HG02763 (cell line): ENCODE data around the gene TSHZ3.

Source experiments
- ATAC-seq: cut with Tn5 transposase; IDR thresholded peaks from one replicate; pipeline ENCODE4 v1.9.1; 2021; ENCODE audit warnings: mild to moderate bottlenecking, moderate library complexity; ENCODE audit not compliant: unreplicated experiment

Gene TSHZ3

DNA sequence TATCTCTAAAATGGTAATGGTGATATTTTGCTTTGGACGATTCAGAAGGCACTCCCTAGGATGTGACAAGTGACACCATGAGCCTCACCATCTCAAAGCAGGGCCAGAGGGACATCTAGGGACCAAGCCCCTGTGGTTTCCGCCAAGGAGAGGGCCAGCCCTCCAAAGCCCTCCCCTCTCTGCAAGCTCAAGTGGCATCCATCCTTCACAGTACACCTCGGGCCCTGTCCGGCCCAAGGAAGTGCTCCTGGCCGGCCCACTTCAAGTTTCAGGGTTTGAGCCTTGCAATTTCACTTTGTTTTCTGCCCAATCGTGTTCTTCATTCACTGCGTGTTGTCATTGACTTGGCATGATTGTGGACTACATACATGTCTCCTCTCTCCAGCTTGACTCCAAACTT lies 82.5 kb downstream of the TSHZ3 start:
- no peak for ATAC-seq

DNA sequence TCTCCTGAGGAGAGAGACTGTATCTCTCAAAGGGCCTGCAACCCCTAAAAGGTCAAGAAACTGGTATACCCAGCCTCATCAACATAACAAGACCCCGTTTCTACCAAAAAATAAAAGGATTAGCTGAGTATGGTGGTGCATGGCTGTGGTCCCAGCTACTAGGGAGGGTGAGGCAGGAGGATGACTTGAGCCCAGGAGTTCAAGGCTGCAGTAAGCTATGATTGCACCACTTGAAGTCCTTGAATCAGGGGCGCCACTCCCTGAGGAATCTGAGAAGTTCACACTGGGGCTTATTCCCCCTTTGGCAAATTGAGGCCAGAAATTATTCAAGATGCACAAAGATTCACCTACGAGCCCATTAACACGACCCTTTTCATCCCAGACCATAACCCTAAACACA lies 83.0 kb downstream of the TSHZ3 start:
- no peak for ATAC-seq

DNA sequence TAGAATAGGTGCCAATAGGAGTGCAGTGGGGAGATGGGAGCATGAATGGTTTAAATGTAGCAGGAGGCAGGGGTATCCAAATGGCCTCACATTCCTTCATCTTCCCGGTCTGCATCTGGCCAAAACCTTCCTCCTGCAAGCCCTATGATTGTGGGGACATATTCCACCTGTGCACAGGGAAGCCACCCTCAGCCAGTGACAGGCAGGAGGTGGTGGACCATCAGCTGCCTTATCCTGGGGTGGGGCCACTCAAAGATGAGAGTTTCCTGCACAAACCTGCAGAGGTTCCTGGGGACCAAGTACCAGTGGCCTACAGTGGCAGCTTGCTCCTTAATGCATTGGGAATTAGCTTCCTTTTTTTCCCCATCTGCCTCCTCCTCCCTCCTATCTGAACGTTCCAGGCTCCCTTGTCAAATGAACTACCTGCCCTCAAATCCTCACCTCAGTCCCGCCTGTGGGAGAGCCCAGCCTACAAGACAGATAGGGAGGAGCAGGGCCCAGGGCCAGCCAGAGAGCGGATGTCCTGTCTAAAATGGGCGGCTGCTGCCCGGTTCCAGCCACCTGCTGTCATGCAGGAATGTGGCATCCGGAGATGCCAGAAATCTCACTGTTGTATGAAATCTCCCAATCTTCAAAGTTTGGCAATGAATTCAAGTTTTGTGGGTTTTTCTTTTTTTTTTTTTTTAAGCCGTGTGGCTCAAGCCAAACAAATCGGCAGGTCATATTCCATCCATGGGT lies 85.0 kb downstream of the TSHZ3 start:
- ATAC-seq = no peak

DNA sequence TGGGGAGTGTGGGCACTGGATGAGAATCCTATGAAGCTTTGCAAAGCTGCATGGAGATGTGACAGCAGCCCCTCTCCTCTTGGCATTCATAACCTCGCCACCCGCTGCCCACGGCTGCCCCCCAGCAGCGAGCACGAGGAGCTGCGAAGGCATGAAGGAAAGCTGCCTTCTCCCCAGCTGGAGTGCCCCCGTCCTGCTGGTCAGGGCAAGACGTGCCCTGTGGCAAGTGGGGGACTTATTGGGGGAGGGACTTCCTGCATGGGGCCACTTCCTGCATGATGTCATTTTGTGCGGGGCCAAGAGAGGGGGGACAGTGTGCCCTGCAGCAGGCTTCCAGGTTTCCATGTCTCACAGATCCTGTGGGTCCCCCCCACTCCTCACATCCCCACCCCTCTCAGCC lies 85.9 kb downstream of the TSHZ3 start:
- ATAC-seq = no peak

- ATAC-seq = no peak
Measured at GRCh38 chr19:31262725-31263191, 86.5 kb downstream of the TSHZ3 start.

- no peak for ATAC-seq
Measured at GRCh38 chr19:31261603-31262212, 87.5 kb downstream of the TSHZ3 start.

DNA sequence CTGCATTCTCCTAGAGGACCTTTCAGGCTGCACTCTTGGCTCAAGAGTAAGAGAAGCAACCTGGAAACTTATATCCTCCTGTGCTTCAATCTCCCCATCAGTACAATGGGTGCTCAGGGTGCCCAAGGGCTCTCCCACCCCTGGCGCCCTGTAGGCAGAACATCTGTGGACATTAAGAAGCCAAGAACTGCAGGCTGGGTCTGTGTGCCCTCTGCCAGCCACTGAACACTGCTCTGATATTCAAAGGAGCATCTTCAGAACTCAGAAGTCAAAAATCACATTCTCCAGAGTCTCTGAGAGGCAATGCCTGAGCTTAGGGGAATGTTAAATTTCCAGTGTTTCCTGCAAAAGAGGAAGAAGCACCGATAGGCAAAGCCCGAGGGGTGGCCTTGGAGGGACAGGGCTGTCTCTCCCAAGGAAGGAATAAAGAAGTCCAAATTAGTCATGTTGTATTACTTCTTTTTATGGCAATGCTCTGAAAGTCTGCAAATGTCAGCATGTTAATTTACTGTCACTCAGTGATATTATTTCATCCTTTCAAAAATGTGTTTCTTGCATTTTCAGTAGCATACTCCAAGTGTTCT lies 88.1 kb downstream of the TSHZ3 start:
- ATAC-seq = no peak

DNA sequence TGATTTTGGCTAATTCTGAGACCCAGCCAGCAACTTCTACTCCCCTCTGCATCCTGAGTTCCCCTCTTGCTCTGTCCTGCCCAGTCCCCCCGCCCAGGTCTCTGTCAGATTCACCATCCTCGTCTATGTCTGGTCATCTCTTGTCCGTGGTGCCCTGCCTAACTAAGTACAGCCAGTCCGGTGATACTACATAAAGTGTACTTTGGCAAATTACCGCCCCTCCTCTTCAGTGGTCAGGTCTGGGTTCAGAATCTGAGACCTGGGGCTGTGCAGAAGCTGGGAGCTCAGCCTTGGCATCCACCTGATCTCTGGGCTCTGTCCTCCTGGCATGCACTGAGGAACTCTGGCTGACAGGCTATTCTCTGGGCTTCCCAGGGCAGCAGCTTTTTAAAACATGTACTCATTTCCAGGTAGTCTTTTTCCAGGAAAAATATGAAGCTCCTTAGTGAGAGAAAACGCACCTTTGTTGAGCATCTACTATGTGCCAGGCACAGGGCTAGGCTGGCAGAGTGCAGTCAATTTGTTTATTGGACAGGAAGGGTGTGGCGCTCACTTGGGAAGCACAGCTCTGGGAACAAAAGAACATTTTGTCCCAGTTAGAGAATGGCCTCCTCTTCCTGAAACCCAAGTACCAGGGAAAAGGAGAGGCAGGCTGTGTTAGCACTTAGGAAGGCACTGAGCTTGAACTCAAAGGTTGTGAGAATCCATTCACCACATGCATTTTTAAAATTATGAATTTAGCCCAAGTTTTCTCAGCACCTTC lies 88.9 kb downstream of the TSHZ3 start:
- ATAC-seq = no peak

DNA sequence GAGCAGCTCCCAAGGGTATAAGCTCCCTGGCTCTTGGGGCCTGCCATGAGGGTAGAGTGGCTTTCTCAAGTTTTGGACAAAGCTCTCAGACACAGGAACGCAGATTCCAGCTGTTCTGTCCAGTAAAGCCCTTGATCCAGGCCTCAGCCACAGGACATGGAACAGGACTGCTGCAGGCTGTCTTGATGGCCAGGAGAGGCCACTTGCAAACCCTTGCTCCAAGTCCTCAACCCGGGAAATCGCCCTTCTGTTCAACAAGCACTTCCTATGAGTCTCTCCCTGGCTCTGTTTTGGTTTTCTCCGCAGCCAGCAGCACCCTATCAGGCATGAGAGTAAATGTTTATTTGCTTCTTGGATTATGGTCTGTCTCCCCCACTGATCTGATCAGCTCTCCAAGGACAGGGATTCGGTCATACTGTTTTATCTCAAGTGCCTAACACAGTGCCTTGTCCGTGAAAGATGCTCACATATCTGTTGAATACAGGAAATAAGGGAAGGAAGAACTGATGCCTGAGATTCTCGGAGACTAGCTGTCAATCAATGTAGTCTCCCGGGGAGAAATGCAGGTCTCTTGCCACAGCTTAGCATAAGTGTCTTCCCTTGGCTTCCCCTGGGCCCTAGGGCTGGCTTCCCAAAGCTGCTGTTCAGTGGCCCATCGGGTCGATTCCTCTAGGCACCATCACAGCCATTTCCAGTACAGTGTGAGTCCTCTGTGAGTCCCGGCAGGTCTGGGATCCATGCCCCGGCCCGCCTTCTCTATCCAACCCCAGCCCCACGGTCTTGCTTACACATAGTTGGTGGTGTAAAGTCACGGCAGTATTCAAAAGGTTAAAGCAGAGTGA lies 90.8 kb downstream of the TSHZ3 start:
- ATAC-seq = no peak

DNA sequence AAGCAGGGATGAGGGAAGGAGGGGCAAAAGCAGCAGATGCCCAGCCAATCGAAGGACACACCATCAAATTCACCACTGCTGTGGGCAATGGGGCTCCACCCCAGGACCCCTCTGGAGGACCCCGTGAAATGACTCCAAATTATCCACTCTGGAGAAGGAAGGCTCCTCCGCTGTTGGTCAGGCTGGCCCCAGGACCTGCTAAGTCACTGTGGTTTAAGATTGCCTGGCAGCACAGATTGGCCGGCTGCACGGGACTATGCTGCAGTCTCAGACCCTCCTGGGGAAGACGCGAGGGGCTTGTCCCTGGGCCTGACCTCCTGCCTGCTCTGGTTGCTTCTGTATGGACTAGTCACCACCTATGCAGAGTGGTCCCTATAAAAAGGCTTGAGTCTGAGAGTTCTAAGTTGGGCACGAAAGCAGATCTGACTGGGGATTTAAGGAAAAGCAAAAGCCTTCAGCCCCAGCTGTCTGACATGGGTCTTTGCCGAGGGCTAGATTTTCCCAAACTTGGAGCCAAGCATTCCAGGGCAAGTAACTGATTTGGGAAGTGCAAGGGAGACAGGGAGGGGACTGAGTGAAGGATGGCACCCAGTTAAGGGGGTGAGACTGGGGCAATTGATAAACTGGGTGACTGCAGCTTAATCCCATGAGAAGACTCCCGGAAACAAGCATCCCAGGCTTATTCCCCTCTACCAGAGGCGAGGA lies 91.7 kb downstream of the TSHZ3 start:
- ATAC-seq = no peak

GRCh38 chr19:31257025-31257424 lies 92.2 kb downstream of the TSHZ3 start:
- ATAC-seq = no peak

- no peak for ATAC-seq
Measured at GRCh38 chr19:31256593-31256960, 92.7 kb downstream of the TSHZ3 start.

DNA sequence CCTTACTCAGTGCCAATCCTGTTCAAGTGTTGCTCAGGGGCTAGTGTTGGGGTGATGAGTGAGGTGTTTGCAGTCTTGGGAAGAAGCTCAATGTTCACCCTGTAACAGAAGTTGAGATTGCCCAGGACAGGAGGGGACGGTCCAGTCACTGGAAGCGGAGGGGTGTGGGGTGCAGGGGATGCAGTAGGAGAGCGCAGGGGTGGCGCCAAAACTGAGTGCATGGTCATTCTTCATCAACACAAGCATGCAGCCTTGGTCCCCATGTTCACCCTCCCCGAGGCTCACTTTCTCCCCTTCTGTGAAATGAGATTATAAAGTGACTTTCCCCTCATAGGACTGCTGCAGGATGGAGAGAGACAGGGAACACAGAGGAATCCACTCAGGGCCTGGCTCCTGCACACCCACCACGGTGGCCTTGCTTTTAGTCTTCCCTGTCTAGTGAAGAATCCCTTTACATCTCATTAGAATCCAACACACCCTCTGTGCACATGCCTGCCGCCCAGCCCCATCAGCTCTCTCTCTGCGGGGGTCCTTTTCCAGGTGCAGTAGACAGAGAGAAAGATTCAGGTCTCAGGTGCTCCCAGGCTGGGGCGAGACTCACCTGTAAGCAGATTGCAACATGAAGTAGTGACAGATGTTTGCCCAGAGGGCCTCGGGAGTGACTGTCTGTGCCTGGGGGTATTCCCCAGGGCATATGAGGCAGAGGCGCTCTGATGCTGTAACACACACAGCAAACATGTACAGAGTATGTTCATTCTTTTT lies 93.2 kb downstream of the TSHZ3 start:
- no peak for ATAC-seq

GRCh38 chr19:31255174-31255799 lies 93.9 kb downstream of the TSHZ3 start:
- ATAC-seq = no peak

- ATAC-seq = no peak
Measured at GRCh38 chr19:31254611-31255010, 94.6 kb downstream of the TSHZ3 start.

DNA sequence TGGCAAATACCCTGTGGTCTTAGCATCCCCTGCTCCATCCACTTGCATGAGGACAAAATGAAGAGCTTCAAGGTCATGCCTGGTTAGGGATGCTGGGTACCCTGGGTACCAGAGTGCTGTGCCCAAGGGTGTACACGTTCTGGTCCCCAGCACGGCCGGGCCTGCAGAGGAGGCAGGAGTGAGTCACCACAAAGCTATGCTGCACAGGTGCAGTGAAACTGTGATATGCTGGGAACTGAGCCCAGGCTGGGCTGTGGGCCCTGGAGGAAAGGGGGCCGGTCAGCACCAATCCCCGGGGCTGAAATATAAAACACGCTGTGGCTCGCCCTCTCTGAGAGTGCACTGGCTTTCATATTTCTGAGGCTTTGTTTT lies 95.1 kb downstream of the TSHZ3 start:
- no peak for ATAC-seq

GRCh38 chr19:31253526-31254179 lies 95.6 kb downstream of the TSHZ3 start:
- no peak for ATAC-seq

DNA sequence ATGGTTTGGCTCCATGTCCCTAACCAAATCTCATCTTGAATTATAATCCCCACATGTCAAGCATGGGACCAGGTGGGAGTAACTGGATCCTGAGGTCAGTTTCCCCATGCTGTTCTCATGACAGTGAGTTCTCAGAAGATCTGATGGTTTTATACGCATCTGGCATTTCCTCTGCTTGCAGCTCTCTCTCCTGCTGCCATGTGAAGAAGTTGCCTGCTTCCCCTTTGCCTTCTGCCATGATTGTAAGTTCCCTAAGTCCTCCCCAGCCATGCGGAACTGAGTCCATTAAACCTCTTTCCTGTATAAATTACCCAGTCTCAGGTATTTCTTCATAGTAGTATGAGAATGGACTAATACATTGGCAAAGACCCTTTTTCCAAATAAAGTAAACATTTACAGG lies 96.8 kb downstream of the TSHZ3 start:
- ATAC-seq = no peak
